ENCODE data around the gene CAVIN4.

DNA sequence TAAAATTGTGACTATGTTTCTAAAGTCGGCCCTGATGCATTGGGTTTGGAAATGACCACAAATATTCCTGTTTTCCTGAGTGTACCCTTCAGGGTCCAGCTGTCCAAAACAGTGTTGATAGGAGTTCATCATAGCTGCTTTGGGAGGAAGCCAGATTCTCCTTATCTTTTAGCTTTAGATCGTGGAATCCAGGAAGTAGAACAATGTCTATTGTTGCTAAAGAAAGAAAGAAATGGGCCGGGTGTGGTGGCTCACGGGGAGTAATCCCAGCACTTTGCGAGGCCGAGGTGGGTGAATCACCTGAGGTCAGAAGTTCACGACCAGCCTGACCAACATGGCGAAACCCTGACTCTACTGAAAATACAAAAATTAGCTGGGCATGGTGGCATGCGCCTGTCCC lies 9.5 kb downstream of the CAVIN4 start:
- TF ChIP-seq POLR2A (IDR thresholded peaks at IDR 0.05; ENCODE audit: low read depth, low read length) (no peak), POLR2AphosphoS5 (IDR thresholded peaks at IDR 0.05; ENCODE audit: low read depth, low read length) (no peak)

Data from GM12892 (cell line).